Medulla oblongata (tissue), 1 donor: Measurements from ENCODE around the gene LARGE2.
"Not testable (repeated sequence)": the region's sequence is repeated elsewhere in the genome, so short reads cannot be mapped to it uniquely, and the experiment has no call there.

Source experiments
- DNase-seq: peaks from one replicate; pipeline ENCODE4 v3.0.0-alpha.2; 2015; ENCODE audit errors: extremely low spot score

Gene LARGE2

DNA sequence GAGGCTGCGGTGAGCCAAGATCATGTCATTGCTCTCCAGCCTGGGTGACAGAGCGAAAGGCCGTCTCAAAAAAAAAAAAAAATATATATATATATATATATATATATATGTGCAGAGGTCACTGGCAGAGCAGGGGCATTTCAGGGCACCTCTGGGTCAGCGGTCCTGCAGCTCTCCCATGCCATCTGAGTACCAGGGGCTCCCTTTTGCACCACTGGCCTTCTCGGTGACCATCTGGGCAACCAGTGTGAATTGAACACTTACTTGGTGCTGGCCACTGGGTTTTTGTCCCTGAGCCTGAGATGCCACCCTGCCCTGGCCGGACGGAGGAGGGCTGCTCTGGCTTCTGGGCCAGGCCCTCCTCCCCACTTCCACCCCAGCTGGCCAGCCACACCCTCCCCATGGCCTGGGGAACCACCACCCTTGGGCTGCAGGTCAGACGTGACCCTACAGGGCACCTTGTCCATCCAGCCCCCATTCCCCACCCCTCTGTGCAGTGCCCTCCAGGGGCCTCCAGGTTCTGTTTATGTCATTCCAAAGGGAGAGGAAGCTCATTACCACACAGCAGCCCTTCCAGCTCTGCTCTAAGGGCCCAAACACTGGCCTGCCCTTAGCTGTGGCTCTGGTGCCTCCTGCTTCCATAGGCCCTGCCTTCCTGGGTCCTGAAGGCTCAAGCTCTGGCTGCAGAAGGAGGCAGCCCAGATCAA lies 26.8 kb upstream of the LARGE2 start:
- no peak for DNase-seq

DNA sequence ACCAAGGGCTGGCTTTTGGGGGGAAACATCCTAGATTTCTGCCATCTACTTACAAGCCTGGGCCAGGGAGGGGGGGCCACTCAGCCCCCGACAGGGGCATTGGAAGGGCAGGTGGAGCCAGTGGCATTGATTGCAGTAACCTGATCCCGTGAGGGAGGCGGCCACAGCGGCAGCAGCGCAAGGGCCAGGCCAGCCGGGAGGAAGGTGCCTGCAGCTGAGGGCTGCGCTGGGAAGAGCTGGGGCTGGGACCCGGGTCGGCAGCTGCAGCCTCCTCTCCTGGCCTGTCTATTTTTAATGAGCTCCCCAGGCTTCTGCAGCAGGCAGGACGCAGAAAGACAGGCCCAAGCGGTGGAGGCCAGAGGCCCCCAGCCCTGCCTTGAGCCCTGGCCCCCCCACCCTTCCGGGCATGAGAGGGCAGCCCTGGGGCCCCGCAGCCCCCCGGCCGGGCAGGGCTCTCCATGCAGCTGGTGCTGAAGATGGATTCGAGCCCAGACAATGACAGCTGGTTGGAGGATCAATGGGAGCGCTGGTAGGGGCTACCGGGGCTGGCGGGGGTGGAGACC lies 26.0 kb upstream of the LARGE2 start:
- DNase-seq, result no peak

DNA sequence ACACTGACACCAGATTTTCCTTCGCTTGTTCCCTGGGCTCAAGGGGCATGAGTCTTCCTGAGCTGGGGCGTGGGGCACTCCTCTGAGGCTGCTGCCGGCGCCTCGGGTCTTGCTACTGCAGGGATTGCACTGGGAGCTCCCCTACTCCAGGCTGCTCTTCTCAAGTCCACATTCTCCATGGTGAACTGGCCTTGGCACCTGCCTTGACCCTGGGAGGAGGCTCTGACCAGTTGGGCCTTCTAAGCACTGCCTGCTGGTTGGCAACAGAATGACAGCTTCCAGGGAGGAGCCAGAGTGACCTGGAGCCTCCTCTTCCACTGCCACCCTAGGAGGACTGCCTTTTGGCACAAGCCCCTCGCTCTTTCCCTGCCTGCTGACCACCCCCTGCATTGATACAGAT lies 24.9 kb upstream of the LARGE2 start:
- no peak for DNase-seq

DNA sequence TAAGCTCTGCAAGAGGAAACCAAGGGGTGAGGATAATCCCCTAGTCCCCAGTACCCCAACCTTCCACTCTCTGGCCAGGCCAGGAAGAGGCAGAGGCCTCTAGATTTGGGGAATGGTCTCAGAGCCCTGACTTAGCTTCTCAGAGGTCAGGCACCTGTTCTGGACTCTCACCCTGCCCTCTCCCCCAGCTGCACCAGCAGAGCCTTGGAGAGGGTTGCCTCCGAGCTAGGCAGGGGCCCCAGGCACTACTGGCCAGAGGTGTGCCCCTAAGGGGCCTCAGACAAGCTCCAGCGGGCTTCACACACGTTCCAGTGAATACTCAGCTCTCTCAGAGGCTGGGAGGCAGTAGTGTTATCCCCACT lies 23.4 kb upstream of the LARGE2 start:
- DNase-seq, result no peak

DNA sequence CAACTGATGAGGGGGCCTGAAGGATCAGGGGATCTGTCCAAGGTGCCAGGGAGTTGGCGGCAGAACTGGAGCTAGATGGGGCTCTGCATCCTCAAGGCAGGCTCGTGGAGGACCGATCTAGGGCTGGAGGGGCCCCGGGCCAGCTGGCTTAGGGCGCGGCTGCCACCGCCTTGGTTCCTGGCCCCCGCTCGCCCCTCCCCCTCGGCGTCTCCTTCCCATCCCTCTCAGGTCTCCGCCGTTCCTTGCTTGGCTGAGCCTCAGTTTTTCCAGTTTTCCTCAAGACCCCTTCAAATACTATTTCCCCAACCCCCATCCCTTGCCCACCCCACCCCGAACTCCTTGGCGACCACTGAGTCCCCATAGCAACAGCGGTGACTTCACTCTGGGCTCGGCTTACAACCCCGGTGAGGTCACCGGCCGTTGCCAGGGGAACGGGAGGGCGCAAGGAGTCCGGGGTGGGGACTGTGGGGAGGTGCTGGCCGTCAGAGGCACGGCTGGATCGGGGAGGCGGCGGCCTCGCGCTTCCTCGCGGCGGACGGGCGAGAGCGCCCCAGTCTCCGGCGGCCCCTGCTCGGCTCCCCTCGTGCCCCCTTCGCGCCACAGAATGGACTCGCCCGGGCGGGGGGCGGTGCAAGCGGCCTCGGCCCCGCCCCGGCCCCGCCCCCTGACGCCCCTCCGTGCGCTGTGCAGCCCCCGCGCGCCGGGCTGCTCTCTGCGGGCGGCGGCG lies 22.8 kb upstream of the LARGE2 start:
- DNase-seq, result peak; percentile 93

DNA sequence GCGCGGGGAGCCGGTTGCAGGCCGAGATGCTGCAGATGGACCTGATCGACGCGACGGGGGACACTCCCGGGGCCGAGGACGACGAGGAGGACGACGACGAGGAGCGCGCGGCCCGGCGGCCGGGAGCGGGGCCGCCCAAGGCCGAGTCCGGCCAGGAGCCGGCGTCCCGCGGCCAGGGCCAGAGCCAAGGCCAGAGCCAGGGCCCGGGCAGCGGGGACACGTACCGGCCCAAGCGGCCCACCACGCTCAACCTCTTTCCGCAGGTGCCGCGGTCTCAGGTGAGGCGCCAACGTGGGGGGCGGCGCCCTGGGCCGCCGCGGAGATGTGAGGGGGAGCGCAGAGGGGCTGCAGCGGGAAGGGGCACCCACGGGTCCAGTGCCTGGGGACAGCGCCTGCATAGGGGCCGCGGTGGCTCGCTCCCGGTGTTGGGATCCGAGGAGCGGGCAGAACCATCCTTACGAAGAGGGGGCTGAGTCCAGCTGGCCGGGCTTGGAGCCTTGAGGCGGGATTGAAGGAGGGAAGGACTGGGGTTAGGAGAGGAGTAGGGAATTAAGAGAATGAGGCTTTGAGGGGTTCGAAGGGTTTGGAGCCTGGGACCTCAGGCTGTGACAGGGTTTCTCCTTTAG lies 22.2 kb upstream of the LARGE2 start:
- DNase-seq, result not testable (repeated sequence)

DNA sequence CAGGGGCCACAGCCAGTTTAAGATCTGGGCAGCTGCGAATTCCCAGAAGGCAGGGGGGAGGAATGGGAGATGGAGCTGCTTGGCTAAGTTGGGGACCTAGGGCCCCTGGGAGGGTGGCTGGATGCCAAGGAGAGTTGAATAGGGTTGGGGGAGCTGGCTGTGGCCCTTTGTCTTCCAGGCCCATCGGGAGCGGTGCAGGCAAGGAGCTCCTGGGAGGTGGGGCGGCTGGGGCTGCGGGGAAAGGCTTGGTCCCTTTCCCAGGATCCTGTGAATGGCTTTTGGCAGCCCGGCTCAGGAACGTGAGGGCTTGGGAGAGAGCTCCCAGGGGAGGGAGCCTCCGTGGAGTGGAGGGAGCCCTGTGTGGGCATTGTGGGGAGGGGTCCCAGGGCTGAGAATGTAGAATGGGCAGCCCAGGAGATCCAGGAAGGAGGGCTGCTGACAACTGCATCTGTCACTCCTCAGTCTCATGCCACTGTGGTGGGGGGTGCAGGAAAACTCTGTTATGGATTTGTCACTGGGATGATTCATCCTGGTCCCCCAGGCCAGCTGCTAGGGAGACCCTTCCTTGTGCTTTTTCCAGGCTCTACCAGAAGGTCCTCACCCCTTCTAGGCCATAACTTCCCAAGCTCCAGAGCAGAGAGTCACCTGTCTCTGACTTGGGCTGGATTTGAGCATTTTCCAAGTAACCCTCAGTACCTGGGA lies 21.4 kb upstream of the LARGE2 start:
- peak; percentile 80 for DNase-seq

DNA sequence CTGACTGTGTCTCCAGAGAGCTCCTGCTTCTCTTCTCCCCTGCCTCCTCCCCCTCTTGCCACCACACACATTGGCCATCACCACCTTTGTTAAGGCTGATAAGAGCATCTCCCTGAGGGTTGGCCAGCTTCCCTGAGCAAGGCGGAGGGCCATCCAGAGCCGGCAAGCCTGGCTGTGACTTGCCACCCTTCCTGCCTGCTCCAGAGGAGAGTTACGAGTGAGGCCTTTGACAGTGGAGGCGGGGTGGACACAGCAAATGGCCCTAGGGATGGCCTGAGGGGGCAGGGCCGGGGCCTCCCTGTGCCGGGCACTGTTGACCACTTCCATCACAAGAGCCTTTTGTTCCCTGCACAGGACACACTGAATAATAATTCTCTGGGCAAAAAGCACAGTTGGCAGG lies 20.8 kb upstream of the LARGE2 start:
- DNase-seq, result peak; percentile 93

DNA sequence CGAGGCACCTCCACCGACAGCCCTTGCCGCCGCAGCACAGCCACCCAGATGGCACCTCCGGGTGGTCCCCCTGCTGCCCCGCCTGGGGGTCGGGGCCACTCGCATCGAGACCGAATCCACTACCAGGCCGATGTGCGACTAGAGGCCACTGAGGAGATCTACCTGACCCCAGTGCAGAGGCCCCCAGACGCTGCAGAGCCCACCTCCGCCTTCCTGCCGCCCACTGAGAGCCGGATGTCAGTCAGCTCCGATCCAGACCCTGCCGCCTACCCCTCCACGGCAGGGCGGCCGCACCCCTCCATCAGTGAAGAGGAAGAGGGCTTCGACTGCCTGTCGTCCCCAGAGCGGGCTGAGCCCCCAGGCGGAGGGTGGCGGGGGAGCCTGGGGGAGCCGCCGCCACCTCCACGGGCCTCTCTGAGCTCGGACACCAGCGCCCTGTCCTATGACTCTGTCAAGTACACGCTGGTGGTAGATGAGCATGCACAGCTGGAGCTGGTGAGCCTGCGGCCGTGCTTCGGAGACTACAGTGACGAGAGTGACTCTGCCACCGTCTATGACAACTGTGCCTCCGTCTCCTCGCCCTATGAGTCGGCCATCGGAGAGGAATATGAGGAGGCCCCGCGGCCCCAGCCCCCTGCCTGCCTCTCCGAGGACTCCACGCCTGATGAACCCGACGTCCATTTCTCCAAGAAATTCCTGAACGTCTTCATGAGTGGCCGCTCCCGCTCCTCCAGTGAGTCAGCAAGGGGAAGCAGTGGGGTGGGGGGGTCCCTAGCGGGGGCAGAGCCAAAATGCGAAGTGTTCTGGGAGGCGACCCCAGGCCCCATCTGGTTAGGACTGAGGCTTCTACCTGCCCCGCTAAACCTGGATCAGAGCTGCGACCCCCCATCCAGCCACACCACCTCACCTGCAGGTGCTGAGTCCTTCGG lies 19.7 kb upstream of the LARGE2 start:
- no peak for DNase-seq

DNA sequence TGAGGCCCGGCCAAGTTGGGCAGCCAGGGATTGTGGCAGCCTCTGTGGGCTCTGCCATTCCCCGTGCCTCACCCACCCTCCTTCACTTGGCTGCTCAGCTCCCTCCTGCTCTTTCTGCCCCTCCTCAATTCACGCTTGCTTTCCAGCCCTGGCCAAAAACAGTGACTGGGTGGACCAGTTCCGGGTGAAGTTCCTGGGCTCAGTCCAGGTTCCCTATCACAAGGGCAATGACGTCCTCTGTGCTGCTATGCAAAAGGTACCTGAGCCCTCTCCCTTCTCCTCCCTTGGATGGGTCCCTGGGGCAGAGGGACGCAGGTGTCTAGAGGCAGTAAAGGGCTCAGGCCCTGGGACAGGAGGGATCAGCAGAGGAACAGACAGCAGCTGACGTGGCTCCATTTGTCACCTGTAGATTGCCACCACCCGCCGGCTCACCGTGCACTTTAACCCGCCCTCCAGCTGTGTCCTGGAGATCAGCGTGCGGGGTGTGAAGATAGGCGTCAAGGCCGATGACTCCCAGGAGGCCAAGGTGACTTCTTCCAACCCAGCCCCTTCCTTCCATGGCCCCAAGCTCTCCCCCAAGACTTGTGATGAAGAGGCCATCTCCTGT lies 18.0 kb upstream of the LARGE2 start:
- DNase-seq, result no peak

DNA sequence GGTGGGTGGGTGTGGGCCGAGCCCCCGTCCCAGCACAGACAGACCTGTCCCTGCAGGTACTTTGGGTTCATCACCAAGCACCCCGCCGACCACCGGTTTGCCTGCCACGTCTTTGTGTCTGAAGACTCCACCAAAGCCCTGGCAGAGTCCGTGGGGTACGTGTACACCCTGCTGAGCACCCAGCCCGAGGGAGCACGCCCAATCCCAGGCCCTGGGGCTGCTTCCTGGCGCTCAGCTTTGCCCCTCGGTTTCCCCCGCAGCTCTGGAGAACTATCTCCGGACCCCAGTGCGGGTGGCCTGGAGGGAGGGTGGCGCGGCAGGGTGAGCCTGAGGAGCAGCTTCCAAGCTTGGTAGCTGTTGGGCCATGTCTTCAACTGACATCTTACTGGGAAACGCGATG lies 17.4 kb upstream of the LARGE2 start:
- DNase-seq, result no peak

DNA sequence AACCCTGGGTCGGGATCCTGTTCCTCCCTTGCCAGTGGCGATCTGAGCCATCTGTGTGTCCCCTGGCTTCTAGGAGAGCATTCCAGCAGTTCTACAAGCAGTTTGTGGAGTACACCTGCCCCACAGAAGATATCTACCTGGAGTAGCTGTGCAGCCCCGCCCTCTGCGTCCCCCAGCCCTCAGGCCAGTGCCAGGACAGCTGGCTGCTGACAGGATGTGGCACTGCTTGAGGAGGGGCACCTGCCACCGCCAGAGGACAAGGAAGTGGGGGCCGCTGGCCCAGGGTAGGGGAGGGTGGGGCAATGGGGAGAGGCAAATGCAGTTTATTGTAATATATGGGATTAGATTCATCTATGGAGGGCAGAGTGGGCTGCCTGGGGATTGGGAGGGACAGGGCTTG lies 16.9 kb upstream of the LARGE2 start:
- not testable (repeated sequence) for DNase-seq

DNA sequence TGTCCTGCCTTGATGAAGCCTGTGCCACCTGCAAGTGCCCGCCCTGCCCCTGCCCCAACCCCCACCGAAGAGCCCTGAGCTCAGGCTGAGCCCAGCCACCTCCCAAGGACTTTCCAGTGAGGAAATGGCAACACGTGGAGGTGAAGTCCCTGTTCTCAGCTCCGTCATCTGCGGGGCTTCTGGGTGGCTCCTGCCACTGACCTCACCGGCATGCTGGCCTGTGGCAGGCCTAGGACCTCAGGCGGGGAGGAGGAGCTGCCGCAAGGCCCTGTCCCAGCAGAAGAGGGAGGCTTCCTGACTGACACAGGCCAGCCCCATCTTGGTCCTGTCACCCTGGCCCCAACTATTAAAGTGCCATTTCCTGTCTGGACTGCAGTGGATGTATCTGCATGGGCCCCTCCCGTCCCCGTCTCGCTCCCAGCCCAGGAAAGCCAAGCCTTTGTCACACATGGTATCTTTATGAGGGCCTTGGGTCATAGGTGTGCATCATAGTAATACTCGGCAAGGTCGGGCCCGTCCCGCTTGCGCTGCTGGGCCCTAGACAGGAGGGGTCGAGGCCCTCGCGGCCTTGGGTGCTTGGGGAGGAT lies 16.3 kb upstream of the LARGE2 start:
- DNase-seq, result no peak

DNA sequence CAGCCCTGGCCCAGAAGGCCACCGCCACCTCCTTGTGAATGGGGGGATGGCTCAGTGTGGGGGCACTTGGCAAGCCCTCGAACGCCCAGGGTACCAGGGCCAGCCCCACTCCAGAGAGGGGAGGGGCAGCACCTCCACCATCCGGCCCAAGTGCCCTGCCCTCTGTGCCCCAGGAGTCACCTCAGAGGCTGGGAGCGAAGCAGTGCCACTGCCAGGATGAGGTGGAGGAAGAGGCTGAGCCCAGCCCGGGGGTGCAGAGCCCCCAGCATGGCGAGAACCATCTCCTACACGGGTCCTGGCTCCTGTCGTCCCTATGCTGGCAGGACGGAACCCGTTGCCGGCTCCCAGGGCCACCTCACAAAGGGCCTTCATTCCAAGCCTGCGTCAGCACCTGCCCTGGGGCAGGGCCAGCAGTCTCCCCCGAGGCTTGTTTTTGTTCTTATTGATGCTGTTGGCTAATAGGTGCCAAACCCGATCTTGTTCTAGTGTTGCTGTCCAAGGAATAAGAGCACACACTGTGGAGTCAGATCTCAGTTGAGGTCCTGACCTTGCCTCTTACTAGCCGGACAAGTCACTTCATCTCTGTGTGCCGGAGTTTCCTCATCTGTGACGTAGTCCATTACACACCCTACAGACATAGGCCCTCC lies 15.4 kb upstream of the LARGE2 start, which contains the start of gene FREY1:
Gene FREY1, minus strand, starts transcription at position 307 of the 647 bp plus-strand sequence. Its CDS starts 26 bp downstream, at position 281.
- no peak for DNase-seq

DNA sequence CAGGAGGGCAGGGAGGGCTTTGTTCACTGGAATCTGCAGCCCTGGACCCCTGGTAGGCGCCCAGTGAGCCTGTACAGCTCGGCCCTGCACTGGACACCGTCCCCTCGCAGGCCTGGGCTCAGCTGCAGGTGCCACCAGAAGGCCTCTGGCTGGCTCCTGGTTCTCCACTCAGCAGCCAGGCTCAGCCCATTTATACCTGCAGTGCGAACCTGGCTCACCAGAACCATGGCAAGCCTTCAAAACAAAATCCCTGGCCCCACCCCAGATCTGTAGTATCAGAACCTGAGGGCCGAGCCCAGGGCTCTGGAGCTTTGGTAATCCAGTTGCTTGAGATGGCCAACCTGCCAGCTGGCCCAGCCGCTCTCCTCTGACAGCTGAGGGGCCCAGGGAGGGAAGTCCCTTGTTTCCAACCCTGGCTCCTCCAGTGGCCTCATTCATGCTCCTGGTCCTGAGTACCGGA lies 14.5 kb upstream of the LARGE2 start:
- no peak for DNase-seq

DNA sequence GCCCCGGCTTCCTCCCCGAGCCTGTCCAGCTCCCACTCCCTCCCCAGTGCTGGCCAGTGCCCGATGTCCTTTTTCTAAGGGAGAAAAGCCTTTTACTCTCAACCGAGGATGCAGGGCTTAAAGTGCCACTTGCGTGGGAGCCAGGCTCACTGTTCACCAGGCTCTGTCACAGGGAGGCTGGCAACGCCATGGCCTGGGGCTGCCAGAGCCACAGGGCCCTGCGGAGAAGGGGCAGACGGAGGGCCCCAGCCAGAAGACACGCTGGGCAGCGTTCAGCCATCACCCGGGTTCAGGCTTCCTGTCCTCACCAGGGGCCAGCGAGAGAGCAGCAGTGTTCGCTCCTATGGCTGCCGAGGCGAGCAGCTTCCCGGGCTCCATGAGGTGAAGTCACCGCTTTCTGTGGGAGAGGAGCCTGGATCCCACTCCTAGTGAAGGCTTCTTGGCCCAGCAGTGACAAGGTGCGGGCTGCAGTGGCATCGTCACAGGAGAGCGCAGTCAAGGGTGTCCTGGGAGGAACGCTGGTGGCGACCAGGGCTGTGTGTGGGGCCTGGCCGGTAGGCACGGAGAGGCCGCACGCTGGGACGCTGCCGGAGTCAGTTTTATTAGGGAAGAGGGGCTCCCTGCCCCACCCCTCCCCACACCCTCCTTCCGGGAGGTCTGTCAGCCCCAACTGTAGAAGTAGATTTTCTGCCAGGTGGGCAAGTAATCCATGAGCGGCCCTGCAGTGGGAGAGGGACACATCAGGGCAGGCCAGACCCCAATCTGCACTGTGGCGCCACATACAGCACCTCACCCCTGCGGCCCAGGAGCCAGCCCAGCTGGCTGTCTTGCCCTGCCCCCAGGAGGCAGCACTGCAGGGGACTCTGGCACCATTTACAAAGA lies 12.6 kb upstream of the LARGE2 start:
- peak; percentile 36 for DNase-seq

DNA sequence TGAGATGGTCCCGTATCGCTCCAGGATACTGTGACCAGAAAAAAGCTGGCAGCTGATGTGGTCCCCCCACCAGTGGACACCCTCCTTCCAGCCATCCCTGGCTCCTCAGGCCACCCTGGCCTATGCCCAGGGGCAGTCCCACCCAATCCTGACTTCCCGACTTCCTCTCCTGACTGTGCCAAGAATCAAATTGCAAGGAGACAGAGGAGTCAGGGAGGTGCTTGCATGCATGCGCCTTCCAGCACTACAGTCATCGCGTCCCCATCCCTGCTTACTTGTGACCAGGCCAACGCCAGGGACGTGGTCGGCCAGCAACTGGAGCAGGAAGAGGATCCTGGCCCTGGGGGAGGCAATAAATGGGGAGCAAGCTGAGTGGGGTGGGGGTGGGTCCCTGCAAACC lies 11.8 kb upstream of the LARGE2 start:
- DNase-seq, result no peak

DNA sequence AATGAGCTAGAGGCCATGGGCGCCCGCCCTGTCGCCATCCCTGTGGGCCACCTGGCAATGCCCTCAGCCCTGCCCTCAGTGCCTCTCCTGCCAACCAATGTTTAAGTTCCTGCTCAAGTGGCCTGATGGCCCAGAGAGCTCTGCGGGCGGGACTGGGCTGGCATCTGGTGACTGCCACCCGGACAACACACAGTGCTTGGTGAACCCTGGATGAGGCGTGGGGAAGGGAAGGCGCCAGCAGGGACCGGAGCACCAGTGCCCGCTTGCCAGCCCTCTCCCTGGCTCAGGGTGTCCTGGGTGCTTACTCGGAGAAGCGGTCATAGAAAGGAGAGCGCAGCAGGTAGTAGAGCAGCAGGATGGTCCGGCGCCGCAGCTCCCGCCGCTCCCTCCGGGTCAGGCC lies 8.9 kb upstream of the LARGE2 start:
- no peak for DNase-seq
